ENCODE data around the gene KRTAP10-2.
"Not testable (repeated sequence)": the region's sequence is repeated elsewhere in the genome, so short reads cannot be mapped to it uniquely, and the experiment has no call there.

The KRTAP10-2 gene

GRCh38 chr21:44583089-44583799, 31.9 kb upstream of the KRTAP10-2 start:
- peaks cover 37% of the 10 kb centered on the region; the same call in 1 of the 2 replicates for H3K27me3 ChIP-seq (ENCODE audit: insufficient read depth, low read depth)
- H3K9ac ChIP-seq: no peak overlapping the region
- no peaks in the 10 kb centered on the region for H4K20me1 ChIP-seq (ENCODE audit: insufficient read depth)
- no peaks in the 10 kb centered on the region for H3K4me1 ChIP-seq (ENCODE audit: low read depth, poor library complexity, severe bottlenecking)
- H3K27ac ChIP-seq: no peak overlapping the region
- H3K4me3 ChIP-seq (IDR thresholded peaks at IDR 0.05; ENCODE audit: insufficient read depth, low read depth, low read length): no peak overlapping the region
- H3K79me2 ChIP-seq (ENCODE audit: insufficient read depth, low read depth): no peaks in the 10 kb centered on the region
- TF ChIP-seq CTCF (conservative IDR thresholded peaks at IDR 0.05; ENCODE audit: low read depth, low read length): no peak
- no peaks in the 10 kb centered on the region for H3K36me3 ChIP-seq (ENCODE audit: insufficient read depth)
- H3K4me2 ChIP-seq: no peak overlapping the region
- H2AFZ ChIP-seq (ENCODE audit: low read depth): no peak overlapping the region

GRCh38 chr21:44582055-44582454, 30.8 kb upstream of the KRTAP10-2 start:
- H3K27me3 ChIP-seq (ENCODE audit: insufficient read depth, low read depth): peaks cover 48% of the 10 kb centered on the region; the same call in 1 of the 2 replicates
- no peak for TF ChIP-seq CTCF (conservative IDR thresholded peaks at IDR 0.05; ENCODE audit: low read depth, low read length)
- H3K4me1 ChIP-seq (ENCODE audit: low read depth, poor library complexity, severe bottlenecking): no peaks in the 10 kb centered on the region
- H4K20me1 ChIP-seq (ENCODE audit: insufficient read depth): no peaks in the 10 kb centered on the region
- no peak overlapping the region for H3K27ac ChIP-seq
- H3K4me2 ChIP-seq: no peak overlapping the region
- H3K36me3 ChIP-seq (ENCODE audit: insufficient read depth): no peaks in the 10 kb centered on the region
- no peak overlapping the region for H2AFZ ChIP-seq (ENCODE audit: low read depth)
- H3K9ac ChIP-seq: no peak overlapping the region
- no peaks in the 10 kb centered on the region for H3K79me2 ChIP-seq (ENCODE audit: insufficient read depth, low read depth)
- no peak overlapping the region for H3K4me3 ChIP-seq (IDR thresholded peaks at IDR 0.05; ENCODE audit: insufficient read depth, low read depth, low read length)

GRCh38 chr21:44581158-44581557, 29.9 kb upstream of the KRTAP10-2 start:
- H3K9ac ChIP-seq: no peak overlapping the region
- no peaks in the 10 kb centered on the region for H3K79me2 ChIP-seq (ENCODE audit: insufficient read depth, low read depth)
- H3K4me3 ChIP-seq (IDR thresholded peaks at IDR 0.05; ENCODE audit: insufficient read depth, low read depth, low read length): no peak overlapping the region
- H3K36me3 ChIP-seq (ENCODE audit: insufficient read depth): no peaks in the 10 kb centered on the region
- peaks cover 50% of the 10 kb centered on the region; the same call in 1 of the 2 replicates for H3K27me3 ChIP-seq (ENCODE audit: insufficient read depth, low read depth)
- no peaks in the 10 kb centered on the region for H3K4me1 ChIP-seq (ENCODE audit: low read depth, poor library complexity, severe bottlenecking)
- no peak overlapping the region for H3K4me2 ChIP-seq
- no peak overlapping the region for H3K27ac ChIP-seq
- no peaks in the 10 kb centered on the region for H4K20me1 ChIP-seq (ENCODE audit: insufficient read depth)
- no peak overlapping the region for H2AFZ ChIP-seq (ENCODE audit: low read depth)
- TF ChIP-seq CTCF (conservative IDR thresholded peaks at IDR 0.05; ENCODE audit: low read depth, low read length): no peak

- H3K36me3 ChIP-seq (ENCODE audit: insufficient read depth); H3K27ac ChIP-seq; H3K79me2 ChIP-seq (ENCODE audit: insufficient read depth, low read depth); H3K4me1 ChIP-seq (ENCODE audit: low read depth, poor library complexity, severe bottlenecking); H3K9ac ChIP-seq; H4K20me1 ChIP-seq (ENCODE audit: insufficient read depth); H3K4me2 ChIP-seq; H2AFZ ChIP-seq (ENCODE audit: low read depth); H3K4me3 ChIP-seq (IDR thresholded peaks at IDR 0.05; ENCODE audit: insufficient read depth, low read depth, low read length): not testable (repeated sequence)
- H3K27me3 ChIP-seq (ENCODE audit: insufficient read depth, low read depth): peaks cover 46% of the 10 kb centered on the region; the same call in 1 of the 2 replicates
Measured at GRCh38 chr21:44580231-44580821, 29.0 kb upstream of the KRTAP10-2 start, which contains the start of gene KRTAP10-5. Gene KRTAP10-5, minus strand, starts transcription at chr21:44580604. Its CDS starts 26 bp downstream, at chr21:44580578.

- no peak overlapping the region for H3K4me3 ChIP-seq (IDR thresholded peaks at IDR 0.05; ENCODE audit: insufficient read depth, low read depth, low read length)
- no peaks in the 10 kb centered on the region for H3K79me2 ChIP-seq (ENCODE audit: insufficient read depth, low read depth)
- H2AFZ ChIP-seq (ENCODE audit: low read depth): no peak overlapping the region
- no peak overlapping the region for H3K27ac ChIP-seq
- no peak overlapping the region for H3K9ac ChIP-seq
- no peaks in the 10 kb centered on the region for H3K36me3 ChIP-seq (ENCODE audit: insufficient read depth)
- H3K4me2 ChIP-seq: no peak overlapping the region
- H3K4me1 ChIP-seq (ENCODE audit: low read depth, poor library complexity, severe bottlenecking): no peaks in the 10 kb centered on the region
- no peaks in the 10 kb centered on the region for H4K20me1 ChIP-seq (ENCODE audit: insufficient read depth)
- TF ChIP-seq CTCF (conservative IDR thresholded peaks at IDR 0.05; ENCODE audit: low read depth, low read length): no peak
- H3K27me3 ChIP-seq (ENCODE audit: insufficient read depth, low read depth): peaks cover 47% of the 10 kb centered on the region; the same call in 1 of the 2 replicates
Measured at GRCh38 chr21:44579833-44580144, 28.5 kb upstream of the KRTAP10-2 start.
